ENCODE results near the gene RPH3AL.

Gene RPH3AL

DNA sequence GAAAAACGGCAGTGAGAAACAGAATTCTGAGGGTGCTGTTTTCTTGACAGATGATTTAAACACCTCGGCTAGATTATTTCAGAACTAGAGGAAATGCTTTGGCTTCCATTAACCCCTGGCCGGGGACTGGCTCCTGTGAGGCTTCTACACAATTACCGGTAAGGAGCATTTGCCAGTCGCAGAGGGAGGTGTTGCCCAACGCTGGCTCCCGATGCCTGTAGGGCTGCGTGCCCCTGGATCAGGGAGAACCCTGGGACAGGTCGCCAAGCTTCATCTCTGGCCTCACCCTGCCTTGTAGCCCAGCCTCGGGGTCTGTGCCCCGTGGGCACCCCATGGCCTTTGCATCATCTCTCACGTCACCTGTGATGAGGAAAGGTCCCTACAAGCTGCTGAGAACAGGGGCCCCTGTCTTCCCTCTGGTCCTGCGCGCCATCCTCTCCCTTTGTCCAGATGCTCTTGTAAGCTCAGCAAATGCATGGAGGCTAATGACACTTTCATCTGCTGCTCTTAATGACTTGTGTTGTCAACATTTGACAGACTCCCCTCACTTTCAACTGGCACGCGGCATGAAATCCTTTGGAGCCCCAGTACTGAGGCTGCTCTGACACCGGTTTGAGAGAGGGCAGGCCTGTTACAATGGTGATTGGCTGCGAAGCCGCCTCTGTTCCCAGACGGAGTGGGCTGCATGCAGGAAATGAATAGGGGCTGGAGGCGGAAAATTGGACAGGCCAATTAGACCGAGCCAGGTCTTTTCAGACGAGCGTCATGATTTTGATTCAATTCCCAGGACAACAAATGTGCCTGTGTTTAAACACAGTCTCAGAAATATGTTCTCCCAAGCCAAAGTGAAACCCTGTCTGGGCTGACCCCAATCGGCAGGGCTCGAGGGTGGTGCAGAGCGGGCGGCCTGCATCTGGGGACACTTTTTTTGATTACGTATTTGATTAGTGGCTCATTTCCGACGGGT, 85.6 kb downstream of the RPH3AL start:
- no peak for ATAC-seq
- TF ChIP-seq BACH2 (CRISPR knock-in tag; IDR thresholded peaks at IDR 0.05; ENCODE audit: borderline replicate concordance) (no peak), SNAI2 (CRISPR knock-in tag; IDR thresholded peaks at IDR 0.05) (no peak), RARB (CRISPR knock-in tag; IDR thresholded peaks at IDR 0.05) (no peak), ZNF8 (CRISPR knock-in tag; IDR thresholded peaks at IDR 0.05) (no peak), TCF4 (CRISPR knock-in tag; IDR thresholded peaks at IDR 0.05; ENCODE audit: borderline replicate concordance) (no peak), ISL1 (CRISPR knock-in tag; IDR thresholded peaks at IDR 0.05) (no peak), ESRRG (CRISPR knock-in tag; IDR thresholded peaks at IDR 0.05) (no peak), PPARA (CRISPR knock-in tag; IDR thresholded peaks at IDR 0.05; ENCODE audit: borderline replicate concordance) (no peak), OSR1 (CRISPR knock-in tag; IDR thresholded peaks at IDR 0.05) (no peak), TOX (CRISPR knock-in tag; IDR thresholded peaks at IDR 0.05; ENCODE audit: borderline replicate concordance) (no peak), ZFP30 (CRISPR knock-in tag; IDR thresholded peaks at IDR 0.05) (no peak), ARNTL (CRISPR knock-in tag; IDR thresholded peaks at IDR 0.05; ENCODE audit: borderline replicate concordance, low read depth) (no peak)

DNA sequence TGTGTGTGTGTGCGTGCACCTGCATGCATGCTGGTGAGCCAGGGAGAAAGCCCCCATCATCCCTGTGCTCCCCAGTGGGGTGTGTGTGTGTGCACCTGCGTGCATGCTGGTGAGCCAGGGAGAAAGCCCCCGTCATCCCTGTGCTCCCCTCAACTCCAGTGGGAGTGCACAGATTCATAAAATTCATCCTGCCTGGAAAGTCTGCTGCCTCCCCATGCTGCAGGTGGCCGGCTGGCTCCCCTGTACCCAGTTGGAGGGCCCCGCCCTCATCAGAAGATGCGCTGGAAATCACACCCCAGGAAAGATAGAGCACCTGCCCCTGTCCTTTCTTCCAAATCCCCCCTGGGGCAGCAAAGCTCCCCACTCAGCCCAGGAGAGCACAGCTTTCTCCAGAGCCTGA, 86.4 kb downstream of the RPH3AL start:
- TF ChIP-seq, protein P1, sequence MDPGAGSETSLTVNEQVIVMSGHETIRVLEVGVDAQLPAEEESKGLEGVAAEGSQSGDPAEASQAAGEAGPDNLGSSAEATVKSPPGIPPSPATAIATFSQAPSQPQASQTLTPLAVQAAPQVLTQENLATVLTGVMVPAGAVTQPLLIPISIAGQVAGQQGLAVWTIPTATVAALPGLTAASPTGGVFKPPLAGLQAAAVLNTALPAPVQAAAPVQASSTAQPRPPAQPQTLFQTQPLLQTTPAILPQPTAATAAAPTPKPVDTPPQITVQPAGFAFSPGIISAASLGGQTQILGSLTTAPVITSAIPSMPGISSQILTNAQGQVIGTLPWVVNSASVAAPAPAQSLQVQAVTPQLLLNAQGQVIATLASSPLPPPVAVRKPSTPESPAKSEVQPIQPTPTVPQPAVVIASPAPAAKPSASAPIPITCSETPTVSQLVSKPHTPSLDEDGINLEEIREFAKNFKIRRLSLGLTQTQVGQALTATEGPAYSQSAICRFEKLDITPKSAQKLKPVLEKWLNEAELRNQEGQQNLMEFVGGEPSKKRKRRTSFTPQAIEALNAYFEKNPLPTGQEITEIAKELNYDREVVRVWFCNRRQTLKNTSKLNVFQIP (CRISPR knock-in tag; IDR thresholded peaks at IDR 0.05; ENCODE audit: borderline replicate concordance, low read depth) = no peak
- TF ChIP-seq OSR1 (CRISPR knock-in tag; IDR thresholded peaks at IDR 0.05) (no peak), ZNF8 (CRISPR knock-in tag; IDR thresholded peaks at IDR 0.05) (no peak), ARNTL (CRISPR knock-in tag; IDR thresholded peaks at IDR 0.05; ENCODE audit: borderline replicate concordance, low read depth) (no peak), ZFP3 (CRISPR knock-in tag; IDR thresholded peaks at IDR 0.05) (no peak), ZNF70 (CRISPR knock-in tag; IDR thresholded peaks at IDR 0.05) (no peak)
- TF ChIP-seq, protein P2, sequence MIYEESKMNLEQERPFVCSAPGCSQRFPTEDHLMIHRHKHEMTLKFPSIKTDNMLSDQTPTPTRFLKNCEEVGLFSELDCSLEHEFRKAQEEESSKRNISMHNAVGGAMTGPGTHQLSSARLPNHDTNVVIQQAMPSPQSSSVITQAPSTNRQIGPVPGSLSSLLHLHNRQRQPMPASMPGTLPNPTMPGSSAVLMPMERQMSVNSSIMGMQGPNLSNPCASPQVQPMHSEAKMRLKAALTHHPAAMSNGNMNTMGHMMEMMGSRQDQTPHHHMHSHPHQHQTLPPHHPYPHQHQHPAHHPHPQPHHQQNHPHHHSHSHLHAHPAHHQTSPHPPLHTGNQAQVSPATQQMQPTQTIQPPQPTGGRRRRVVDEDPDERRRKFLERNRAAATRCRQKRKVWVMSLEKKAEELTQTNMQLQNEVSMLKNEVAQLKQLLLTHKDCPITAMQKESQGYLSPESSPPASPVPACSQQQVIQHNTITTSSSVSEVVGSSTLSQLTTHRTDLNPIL (CRISPR knock-in tag; IDR thresholded peaks at IDR 0.05; ENCODE audit: low read depth) = no peak

DNA sequence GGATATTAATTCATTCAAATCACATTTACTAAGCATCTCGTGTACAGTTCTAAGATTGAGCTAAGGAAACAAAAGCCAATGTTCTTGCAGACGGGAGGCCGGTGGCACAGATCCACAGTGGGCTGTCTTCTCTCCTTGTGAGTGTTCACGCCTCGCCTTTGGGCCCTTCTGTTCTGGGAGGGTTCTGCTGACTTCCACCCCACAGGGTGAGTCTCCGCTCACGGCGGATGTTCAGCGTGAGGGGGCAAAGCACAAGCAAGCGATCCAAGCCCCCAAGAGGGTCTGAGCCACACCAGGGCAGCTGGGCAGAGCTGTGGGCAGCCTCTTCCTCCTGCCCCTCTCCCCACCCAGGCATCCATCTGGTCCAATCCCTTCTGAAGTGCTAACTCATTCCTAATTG, 86.9 kb downstream of the RPH3AL start:
- ATAC-seq = no peak
- TF ChIP-seq, protein P3, sequence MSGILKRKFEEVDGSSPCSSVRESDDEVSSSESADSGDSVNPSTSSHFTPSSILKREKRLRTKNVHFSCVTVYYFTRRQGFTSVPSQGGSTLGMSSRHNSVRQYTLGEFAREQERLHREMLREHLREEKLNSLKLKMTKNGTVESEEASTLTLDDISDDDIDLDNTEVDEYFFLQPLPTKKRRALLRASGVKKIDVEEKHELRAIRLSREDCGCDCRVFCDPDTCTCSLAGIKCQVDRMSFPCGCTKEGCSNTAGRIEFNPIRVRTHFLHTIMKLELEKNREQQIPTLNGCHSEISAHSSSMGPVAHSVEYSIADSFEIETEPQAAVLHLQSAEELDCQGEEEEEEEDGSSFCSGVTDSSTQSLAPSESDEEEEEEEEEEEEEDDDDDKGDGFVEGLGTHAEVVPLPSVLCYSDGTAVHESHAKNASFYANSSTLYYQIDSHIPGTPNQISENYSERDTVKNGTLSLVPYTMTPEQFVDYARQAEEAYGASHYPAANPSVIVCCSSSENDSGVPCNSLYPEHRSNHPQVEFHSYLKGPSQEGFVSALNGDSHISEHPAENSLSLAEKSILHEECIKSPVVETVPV (CRISPR knock-in tag; IDR thresholded peaks at IDR 0.05) = no peak
- TF ChIP-seq GLIS3 (CRISPR knock-in tag; IDR thresholded peaks at IDR 0.05) (no peak), ZFP3 (CRISPR knock-in tag; IDR thresholded peaks at IDR 0.05) (no peak), ARNTL (CRISPR knock-in tag; IDR thresholded peaks at IDR 0.05; ENCODE audit: borderline replicate concordance, low read depth) (no peak)
- TF ChIP-seq, protein P1 (CRISPR knock-in tag; IDR thresholded peaks at IDR 0.05; ENCODE audit: borderline replicate concordance, low read depth) = no peak
- TF ChIP-seq, protein P4, sequence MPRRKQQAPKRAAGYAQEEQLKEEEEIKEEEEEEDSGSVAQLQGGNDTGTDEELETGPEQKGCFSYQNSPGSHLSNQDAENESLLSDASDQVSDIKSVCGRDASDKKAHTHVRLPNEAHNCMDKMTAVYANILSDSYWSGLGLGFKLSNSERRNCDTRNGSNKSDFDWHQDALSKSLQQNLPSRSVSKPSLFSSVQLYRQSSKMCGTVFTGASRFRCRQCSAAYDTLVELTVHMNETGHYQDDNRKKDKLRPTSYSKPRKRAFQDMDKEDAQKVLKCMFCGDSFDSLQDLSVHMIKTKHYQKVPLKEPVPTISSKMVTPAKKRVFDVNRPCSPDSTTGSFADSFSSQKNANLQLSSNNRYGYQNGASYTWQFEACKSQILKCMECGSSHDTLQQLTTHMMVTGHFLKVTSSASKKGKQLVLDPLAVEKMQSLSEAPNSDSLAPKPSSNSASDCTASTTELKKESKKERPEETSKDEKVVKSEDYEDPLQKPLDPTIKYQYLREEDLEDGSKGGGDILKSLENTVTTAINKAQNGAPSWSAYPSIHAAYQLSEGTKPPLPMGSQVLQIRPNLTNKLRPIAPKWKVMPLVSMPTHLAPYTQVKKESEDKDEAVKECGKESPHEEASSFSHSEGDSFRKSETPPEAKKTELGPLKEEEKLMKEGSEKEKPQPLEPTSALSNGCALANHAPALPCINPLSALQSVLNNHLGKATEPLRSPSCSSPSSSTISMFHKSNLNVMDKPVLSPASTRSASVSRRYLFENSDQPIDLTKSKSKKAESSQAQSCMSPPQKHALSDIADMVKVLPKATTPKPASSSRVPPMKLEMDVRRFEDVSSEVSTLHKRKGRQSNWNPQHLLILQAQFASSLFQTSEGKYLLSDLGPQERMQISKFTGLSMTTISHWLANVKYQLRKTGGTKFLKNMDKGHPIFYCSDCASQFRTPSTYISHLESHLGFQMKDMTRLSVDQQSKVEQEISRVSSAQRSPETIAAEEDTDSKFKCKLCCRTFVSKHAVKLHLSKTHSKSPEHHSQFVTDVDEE (CRISPR knock-in tag; IDR thresholded peaks at IDR 0.05) = no peak
- TF ChIP-seq, protein P2 (CRISPR knock-in tag; IDR thresholded peaks at IDR 0.05; ENCODE audit: low read depth) = no peak

More for the DNA sequence above, 86.4 kb downstream of the RPH3AL start:
- no peak for ATAC-seq
